Activated CD4-positive, alpha-beta memory T cell treated with anti-CD3 and anti-CD28 coated beads for 36 hours (primary cell): ENCODE measurements around the gene NELFA. TPM values are rescaled to one million over a fixed set of nuclear protein-coding genes. Genes with fewer than 3 reads are reported as not detected.
"Not testable (repeated sequence)": the region's sequence is repeated elsewhere in the genome, so short reads cannot be mapped to it uniquely, and the experiment has no call there.

Experiments
- CTCF ChIA-PET: fragments of 350-600 bp; sonication (Branson Sonifier 250); formaldehyde crosslinking; loops from one replicate; lab custom pipeline; 2021; ENCODE audit warnings: antibody characterized with exemption, inconsistent platforms; lab: Charles Lee
- POLR2A ChIA-PET: fragments of 350-600 bp; sonication (Branson Sonifier 250); formaldehyde crosslinking; loops from one replicate; lab custom pipeline; 2021; ENCODE audit warnings: antibody characterized with exemption; lab: Charles Lee
- DNase-seq: peaks from one replicate; pipeline ENCODE4 v3.0.0-alpha.2; 2020
- H3K27ac Mint-ChIP-seq: one replicate; pipeline ENCODE4 v1.8.0; 2021; ENCODE audit warnings: mixed read lengths
- H3K27me3 Mint-ChIP-seq: one replicate; pipeline ENCODE4 v1.8.0; 2021; ENCODE audit warnings: mixed read lengths
- H3K36me3 Mint-ChIP-seq: one replicate; pipeline ENCODE4 v1.8.0; 2021; ENCODE audit warnings: mixed read lengths
- H3K4me1 Mint-ChIP-seq: one replicate; pipeline ENCODE4 v1.8.0; 2021; ENCODE audit warnings: low read depth, mixed read lengths
- H3K4me3 Mint-ChIP-seq: one replicate; pipeline ENCODE4 v1.8.0; 2021; ENCODE audit warnings: mild to moderate bottlenecking, mixed read lengths
- H3K9me3 Mint-ChIP-seq: one replicate; pipeline ENCODE4 v1.8.0; 2021; ENCODE audit warnings: mixed read lengths
- intact Hi-C: fragments of 100-400 bp; cut with micrococcal nuclease; formaldehyde crosslinking; loops from one replicate; pipeline ENCODE4 v1.15.1; 2023
- total RNA-seq, 2 experiments: library from RNA; stranded (reverse); gene quantifications; one replicate each; pipeline ENCODE4 v1.2.3, GENCODE V29; 2021

Gene NELFA
- total RNA-seq, 2 experiments from 2014 or later = 39.5 to 41.5 TPM

DNA sequence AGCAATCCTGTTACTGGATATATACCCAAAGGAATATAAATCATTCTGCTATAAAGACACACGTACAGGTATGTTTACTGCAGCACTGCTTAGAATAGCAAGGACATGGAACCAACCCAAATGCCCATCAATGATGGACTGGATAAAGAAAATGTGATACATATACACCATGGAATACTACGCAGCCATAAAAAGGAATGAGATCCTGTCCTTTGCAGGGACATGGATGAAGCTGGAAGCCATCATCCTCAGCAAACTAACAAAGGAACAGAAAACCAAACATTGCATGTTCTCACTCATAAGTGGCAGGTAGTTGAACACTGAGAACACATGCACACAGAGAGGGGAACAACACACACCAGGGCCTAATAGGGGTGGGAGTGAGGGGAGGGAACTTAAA, 5.4 kb downstream of the NELFA start:
- intact Hi-C loops = loop anchor here (10.0 kb wide), 1 partner anchor 411 kb away; the partner anchor contains the start of genes CFAP99 and ZFYVE28
- CTCF ChIA-PET, POLR2A ChIA-PET, H3K27ac Mint-ChIP-seq, H3K4me3 Mint-ChIP-seq, DNase-seq, H3K27me3 Mint-ChIP-seq: not testable (repeated sequence)
- peaks cover 56% of the 10 kb centered on the region for H3K36me3 Mint-ChIP-seq
- peaks cover 53% of the 10 kb centered on the region for H3K4me1 Mint-ChIP-seq
- peaks cover 26% of the 10 kb centered on the region for H3K9me3 Mint-ChIP-seq

DNA sequence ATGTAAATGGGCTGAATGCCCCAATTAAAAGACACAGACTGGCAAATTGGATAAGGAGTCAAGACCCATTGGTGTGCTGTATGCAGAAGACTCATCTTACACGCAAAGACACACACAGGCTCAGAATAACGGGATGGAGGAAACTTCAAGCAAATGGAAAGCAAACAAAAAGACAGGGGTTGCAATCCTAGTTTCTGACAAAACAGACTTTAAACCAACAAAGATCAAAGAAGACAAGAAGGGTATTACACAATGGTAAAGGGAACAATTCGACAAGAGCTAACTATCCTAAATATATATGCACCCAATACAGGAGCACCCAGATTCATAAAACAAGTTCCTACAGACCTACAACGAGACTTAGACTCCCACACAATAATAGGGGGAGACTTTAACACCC, 9.5 kb downstream of the NELFA start:
- Mint-ChIP-seq H3K36me3 (peaks cover 76% of the 10 kb centered on the region), H3K9me3 (peaks cover 52% of the 10 kb centered on the region), H3K4me1 (peaks cover 43% of the 10 kb centered on the region)
- H3K27me3 Mint-ChIP-seq, H3K27ac Mint-ChIP-seq, CTCF ChIA-PET, H3K4me3 Mint-ChIP-seq, DNase-seq, intact Hi-C loops: not testable (repeated sequence)
- POLR2A ChIA-PET = interaction anchor here (0.5 kb wide), 1 partner anchor 32 kb away, joined by 3 read pairs; no protein-coding TSS in a partner anchor

DNA sequence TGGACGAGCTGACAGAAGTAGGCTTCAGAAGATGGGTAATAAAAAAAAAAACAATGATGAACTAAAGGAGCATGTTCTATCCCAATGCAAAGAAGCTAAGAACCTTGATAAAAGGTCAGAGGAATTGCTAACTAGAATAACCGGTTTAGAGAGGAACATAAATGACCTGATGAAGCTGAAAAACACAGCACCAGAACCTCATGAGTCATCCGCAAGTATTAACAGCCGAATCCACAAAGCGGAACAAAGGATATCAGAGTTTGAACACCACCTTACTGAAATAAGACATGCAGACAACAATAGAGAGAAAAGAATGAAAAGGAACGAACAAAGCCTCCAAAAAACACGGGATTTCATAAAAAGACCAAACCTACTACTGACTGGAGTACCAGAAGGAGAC, 10.5 kb downstream of the NELFA start:
- intact Hi-C loops = no loop called here
- H3K36me3 Mint-ChIP-seq = peaks cover 73% of the 10 kb centered on the region
- no peaks in the 10 kb centered on the region for H3K27me3 Mint-ChIP-seq
- ChIA-PET POLR2A (no interaction called here), CTCF (interaction anchor here (0.6 kb wide), 1 partner anchor 189 kb away, joined by 4 read pairs; no protein-coding TSS in a partner anchor)
- H3K4me3 Mint-ChIP-seq = no peak overlapping the region
- H3K27ac Mint-ChIP-seq = no peak overlapping the region
- peaks cover 40% of the 10 kb centered on the region for H3K4me1 Mint-ChIP-seq
- peaks cover 52% of the 10 kb centered on the region for H3K9me3 Mint-ChIP-seq
- DNase-seq = no peak

DNA sequence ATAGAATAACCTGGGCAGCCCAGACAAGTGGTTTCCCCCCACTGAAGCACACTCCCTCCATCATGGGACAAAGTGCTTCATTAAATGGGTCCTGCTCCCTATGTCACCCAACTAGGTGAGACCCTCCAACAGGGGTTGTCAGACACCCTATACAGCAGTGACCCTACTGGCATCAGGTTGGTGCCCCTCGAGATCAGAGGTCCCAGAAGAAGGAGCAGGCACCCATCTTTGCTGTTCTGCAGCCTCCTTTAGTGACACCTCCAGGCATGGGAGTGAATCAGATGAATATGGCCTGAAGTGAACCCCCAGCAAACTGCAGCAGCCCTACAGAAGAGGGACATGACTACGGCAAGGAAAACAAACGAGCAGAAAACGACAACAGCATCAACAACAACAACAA, 11.1 kb downstream of the NELFA start:
- H3K4me1 Mint-ChIP-seq = peaks cover 34% of the 10 kb centered on the region
- peaks cover 52% of the 10 kb centered on the region for H3K9me3 Mint-ChIP-seq
- DNase-seq = no peak
- H3K27ac Mint-ChIP-seq = no peak overlapping the region
- intact Hi-C loops = no loop called here
- no peak overlapping the region for H3K4me3 Mint-ChIP-seq
- peaks cover 67% of the 10 kb centered on the region for H3K36me3 Mint-ChIP-seq
- H3K27me3 Mint-ChIP-seq = no peaks in the 10 kb centered on the region
- ChIA-PET CTCF (no interaction called here), POLR2A (no interaction called here)

DNA sequence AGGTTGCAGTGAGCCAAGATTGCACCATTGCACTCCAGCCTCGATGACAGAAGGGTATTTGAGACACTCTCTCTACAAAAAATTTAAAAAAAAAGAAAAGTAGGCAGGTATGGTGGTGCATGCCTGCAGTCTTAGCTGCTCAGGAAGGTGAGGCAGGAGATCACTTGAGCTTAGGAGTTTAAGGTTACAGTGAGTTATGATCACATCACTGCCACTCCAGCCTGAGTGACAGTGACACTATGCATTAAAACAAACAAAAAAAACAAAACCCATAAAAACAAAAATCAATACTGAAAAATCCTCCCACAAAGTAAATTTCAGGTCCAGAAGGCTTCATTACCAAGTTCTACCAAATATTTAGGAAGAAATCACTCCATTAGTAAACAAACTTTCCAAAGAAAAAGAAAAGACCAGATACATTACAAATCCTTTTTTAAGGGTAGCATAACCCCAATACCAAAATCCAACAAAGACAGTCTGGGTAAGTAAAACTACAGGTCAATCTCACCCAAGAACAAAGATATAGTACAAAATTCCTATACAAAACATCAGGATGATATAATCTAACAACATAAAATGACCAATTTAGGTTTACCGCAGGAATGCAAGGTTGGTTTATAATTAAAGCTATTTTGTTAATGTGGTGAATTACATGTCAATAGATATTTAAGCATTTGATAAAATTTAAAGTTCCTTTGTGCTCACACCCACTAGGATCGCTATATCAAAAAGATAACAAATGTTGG, 11.7 kb downstream of the NELFA start:
- intact Hi-C loops = no loop called here
- H3K27ac Mint-ChIP-seq = no peak overlapping the region
- ChIA-PET CTCF (no interaction called here), POLR2A (no interaction called here)
- H3K27me3 Mint-ChIP-seq = no peaks in the 10 kb centered on the region
- DNase-seq = no peak
- peaks cover 60% of the 10 kb centered on the region for H3K36me3 Mint-ChIP-seq
- H3K4me1 Mint-ChIP-seq = peaks cover 29% of the 10 kb centered on the region
- H3K9me3 Mint-ChIP-seq = peaks cover 52% of the 10 kb centered on the region
- H3K4me3 Mint-ChIP-seq = no peak overlapping the region

DNA sequence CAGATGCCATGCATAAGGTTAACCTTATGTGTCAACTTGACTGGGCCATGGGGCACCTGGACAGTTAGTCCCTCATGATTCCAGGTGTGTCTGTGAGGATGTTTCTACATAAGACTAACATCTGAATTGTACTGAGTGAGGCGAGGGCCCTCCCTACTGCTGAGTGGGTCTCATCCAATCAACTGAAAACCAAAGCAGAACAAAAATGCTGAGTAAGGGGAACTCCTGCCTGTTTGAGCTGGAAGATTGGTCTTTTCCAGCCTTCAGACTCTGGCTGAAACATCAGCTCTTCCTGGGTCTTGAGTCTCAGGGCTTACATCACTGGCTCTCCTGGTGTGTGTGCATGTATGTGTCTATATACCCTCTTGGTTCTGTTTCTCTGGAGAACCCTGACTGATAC, 13.8 kb downstream of the NELFA start:
- POLR2A ChIA-PET = no interaction called here
- Mint-ChIP-seq H3K27ac (no peak overlapping the region), H3K4me3 (no peak overlapping the region), H3K27me3 (no peaks in the 10 kb centered on the region), H3K4me1 (peaks cover 18% of the 10 kb centered on the region), H3K9me3 (peaks cover 41% of the 10 kb centered on the region), H3K36me3 (peaks cover 57% of the 10 kb centered on the region)
- no peak for DNase-seq
- CTCF ChIA-PET = no interaction called here
- intact Hi-C loops = no loop called here

DNA sequence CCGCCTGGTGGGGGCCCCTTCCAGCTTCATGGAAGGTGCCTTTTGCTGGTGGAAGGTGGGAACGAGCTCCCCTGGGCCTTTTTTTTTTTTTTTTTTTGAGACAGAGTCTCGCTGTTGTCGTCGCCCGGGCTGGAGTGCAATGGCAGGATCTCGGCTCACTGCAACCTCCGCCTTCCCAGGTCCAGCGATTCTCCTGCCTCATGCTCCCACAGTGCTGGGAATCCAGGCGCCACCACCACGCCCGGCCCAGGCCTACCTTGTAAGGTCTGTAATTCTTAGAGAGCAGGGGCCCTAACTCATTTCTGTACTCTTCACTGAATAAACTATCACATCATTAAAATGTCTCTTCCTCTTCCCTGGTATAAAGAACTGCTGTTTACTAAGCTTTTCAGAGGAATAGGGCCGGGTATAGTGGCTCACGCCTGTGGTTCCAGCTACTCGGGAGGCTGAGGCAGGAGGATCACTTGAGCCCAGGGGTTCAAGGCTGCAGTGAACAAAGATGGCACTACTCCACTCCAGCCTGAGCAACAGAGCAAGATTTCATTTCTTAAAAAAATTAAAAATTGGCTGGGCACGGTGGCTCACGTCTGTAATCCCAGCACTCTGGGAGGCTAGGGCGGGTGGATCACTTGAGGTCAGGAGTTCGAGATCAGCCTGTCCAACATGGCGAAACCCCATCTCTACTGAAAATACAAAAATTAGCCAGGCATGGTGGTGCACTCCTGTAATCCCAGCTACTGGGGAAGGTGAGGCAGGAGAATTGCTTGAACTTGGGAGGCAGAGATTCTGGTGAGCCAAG, 14.9 kb downstream of the NELFA start:
- Mint-ChIP-seq H3K36me3 (peaks cover 47% of the 10 kb centered on the region), H3K4me1 (peaks cover 12% of the 10 kb centered on the region), H3K9me3 (peaks cover 30% of the 10 kb centered on the region)
- H3K27ac Mint-ChIP-seq, H3K27me3 Mint-ChIP-seq, intact Hi-C loops, H3K4me3 Mint-ChIP-seq, CTCF ChIA-PET, DNase-seq: not testable (repeated sequence)
- POLR2A ChIA-PET = interaction anchor here (0.6 kb wide), 1 partner anchor 16 kb away, joined by 3 read pairs; no protein-coding TSS in a partner anchor

DNA sequence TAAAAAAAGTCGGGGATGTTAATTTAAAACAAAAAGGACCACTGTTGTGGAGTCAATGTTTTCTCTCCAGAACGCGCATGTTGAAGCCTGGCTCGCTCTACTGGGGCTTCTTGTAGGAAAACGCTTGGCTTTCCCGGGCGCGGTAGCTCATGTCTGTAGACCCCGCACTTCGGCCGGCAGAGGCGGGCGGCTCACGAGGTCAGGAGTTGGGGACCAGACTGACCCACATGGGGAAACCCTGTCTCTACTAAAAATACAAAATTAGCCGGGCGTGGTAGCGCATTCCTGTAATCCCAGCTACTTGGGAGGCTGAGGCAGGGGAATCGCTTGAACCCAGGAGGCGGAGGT, 15.6 kb downstream of the NELFA start:
- H3K36me3 Mint-ChIP-seq = peaks cover 42% of the 10 kb centered on the region
- CTCF ChIA-PET = no interaction called here

DNA sequence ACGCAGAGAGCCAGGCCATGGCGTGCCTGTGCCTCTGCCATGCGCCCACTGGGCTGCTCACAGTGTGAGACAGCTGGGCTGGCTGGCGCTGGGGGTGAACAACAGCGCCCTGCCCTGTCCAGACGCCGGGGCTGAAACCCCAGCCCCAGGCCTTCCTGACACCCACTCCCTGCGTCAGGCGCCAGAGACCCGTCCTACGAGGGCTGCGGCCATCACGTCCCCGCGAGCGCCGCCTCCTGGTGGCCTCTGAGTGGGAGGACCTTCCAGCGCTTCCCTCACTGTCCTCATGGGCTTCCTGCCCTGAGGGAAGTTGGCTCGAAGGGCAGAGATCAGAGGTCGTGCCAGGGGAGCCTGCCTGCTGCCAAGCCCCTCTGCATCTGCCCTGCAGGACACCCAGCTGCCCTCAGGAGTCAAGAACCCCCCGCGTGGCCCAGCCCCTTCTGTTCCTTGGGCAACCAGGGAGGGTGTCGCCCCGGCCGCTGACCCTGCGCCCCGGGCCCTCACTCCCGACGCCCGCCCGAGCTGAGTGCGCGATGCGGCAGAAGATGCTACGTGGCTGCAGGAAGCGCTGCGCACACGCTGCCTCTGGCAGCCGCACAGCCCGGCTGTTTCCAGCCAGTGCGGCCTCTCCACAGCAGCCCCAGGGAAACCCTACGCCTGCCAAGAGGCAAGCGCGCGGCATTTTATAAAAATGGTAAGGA, 16.2 kb downstream of the NELFA start:
- H3K4me1 Mint-ChIP-seq = peaks cover 9% of the 10 kb centered on the region
- DNase-seq = no peak
- H3K36me3 Mint-ChIP-seq = peaks cover 40% of the 10 kb centered on the region
- ChIA-PET POLR2A (no interaction called here), CTCF (no interaction called here)
- H3K4me3 Mint-ChIP-seq = no peak overlapping the region
- H3K27ac Mint-ChIP-seq = no peak overlapping the region
- H3K27me3 Mint-ChIP-seq = no peaks in the 10 kb centered on the region
- intact Hi-C loops = no loop called here
- peaks cover 19% of the 10 kb centered on the region for H3K9me3 Mint-ChIP-seq

More for the DNA sequence above, 15.6 kb downstream of the NELFA start:
- H3K4me1 Mint-ChIP-seq = peaks cover 9% of the 10 kb centered on the region
- no peak for DNase-seq
- intact Hi-C loops = no loop called here
- H3K27me3 Mint-ChIP-seq = no peaks in the 10 kb centered on the region
- H3K4me3 Mint-ChIP-seq = no peak overlapping the region
- POLR2A ChIA-PET = interaction anchor here (0.6 kb wide), 1 partner anchor 16 kb away, joined by 3 read pairs; no protein-coding TSS in a partner anchor
- peaks cover 24% of the 10 kb centered on the region for H3K9me3 Mint-ChIP-seq
- H3K27ac Mint-ChIP-seq = no peak overlapping the region

DNA sequence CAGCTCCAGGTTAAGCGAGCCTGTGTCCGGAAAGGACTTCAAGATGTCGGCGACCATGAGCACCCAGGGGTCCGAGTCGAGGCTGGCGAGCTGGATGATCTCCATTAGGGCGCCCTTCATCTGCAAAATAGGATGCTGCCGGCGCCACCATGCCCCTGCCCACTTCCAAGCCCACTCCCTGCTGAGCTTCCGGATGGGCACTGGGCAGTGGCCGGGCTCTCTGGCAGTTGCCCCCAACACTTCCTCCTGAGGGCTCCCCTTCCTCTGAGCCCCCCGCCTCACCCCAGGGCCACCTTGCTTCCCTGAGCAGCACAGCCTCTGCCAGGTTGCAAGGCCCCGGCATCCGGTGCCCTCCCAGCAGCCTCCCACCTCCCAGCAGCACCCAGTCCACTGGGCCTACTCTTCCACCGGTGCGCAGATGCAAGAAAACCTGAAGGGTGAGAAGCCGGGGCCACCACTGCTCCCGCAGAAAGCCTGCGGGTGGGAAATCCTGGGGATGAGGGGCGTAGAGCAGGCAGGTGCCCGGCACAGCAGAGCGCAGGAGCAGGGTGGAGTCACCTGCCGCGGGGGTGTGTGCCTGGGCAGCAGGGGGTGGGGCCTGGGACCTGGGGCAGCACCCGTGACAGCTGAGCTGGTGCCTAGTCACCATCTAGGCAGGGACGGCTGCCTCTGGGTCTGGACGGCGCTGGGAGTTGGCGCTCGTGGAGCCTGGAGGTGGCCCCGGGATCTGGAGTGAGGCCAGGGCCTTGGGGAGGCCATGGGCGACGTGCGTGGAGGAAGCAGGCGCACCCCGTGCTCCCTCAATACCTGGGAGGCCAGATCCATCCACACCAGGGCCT, 17.0 kb downstream of the NELFA start:
- CTCF ChIA-PET = no interaction called here
- H3K4me1 Mint-ChIP-seq = peaks cover 9% of the 10 kb centered on the region
- H3K27me3 Mint-ChIP-seq = no peaks in the 10 kb centered on the region
- H3K4me3 Mint-ChIP-seq = no peak overlapping the region
- H3K36me3 Mint-ChIP-seq = peaks cover 32% of the 10 kb centered on the region
- POLR2A ChIA-PET = no interaction called here
- no peak for DNase-seq
- H3K27ac Mint-ChIP-seq = no peak overlapping the region
- intact Hi-C loops = no loop called here
- H3K9me3 Mint-ChIP-seq = peaks cover 11% of the 10 kb centered on the region

DNA sequence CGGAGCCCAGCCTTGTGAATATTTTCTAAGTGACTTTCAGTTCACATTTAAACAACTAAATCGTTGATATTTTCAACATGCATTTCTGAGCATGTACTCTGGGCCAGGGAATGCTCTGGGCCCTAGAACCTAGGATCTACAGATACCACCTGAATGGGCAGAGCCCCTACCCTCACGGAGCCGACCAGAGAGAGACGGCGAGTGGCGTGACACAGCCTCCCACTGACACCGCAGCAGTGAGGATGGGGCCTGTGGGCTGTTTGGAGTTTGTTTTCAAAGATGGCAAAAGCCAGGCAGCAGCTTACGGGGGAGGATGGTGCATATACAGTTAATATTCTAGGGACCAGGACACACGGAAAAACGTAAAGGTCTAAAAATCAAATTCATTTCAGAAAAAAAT, 17.7 kb downstream of the NELFA start:
- Mint-ChIP-seq H3K4me1 (peaks cover 6% of the 10 kb centered on the region), H3K36me3 (peaks cover 26% of the 10 kb centered on the region), H3K4me3 (no peak overlapping the region), H3K27ac (no peak overlapping the region), H3K9me3 (peaks cover 5% of the 10 kb centered on the region), H3K27me3 (no peaks in the 10 kb centered on the region)
- DNase-seq = no peak
- intact Hi-C loops = no loop called here
- CTCF ChIA-PET = no interaction called here
- POLR2A ChIA-PET = no interaction called here
